Activated CD4-positive, alpha-beta T cell treated with anti-CD3 and anti-CD28 coated beads, Interleukin-2, amount 10 ng/mL, durations not matched to agents 7 days and 5 days (primary cell): ENCODE measurements around the gene TMEM132C. TPM values are rescaled to one million over a fixed set of nuclear protein-coding genes. Genes with fewer than 3 reads are reported as not detected.

ENCODE experiments used
- CTCF ChIA-PET: fragments of 350-600 bp; sonication (Branson Sonifier 250); formaldehyde crosslinking; loops from one replicate; lab custom pipeline; 2021; ENCODE audit warnings: antibody characterized with exemption; lab: Charles Lee
- POLR2A ChIA-PET: fragments of 350-600 bp; sonication (Branson Sonifier 250); formaldehyde crosslinking; loops from one replicate; lab custom pipeline; 2021; ENCODE audit warnings: antibody characterized with exemption; lab: Charles Lee
- DNase-seq: peaks from one replicate; pipeline ENCODE4 v3.0.0-alpha.2; 2020
- H3K27ac Mint-ChIP-seq: one replicate; pipeline ENCODE4 v1.8.0; 2021; ENCODE audit warnings: mild to moderate bottlenecking, moderate library complexity, mixed read lengths
- H3K27me3 Mint-ChIP-seq: one replicate; pipeline ENCODE4 v1.8.0; 2021; ENCODE audit warnings: mixed read lengths
- H3K36me3 Mint-ChIP-seq: one replicate; pipeline ENCODE4 v1.8.0; 2021; ENCODE audit warnings: low read depth, mixed read lengths
- H3K4me1 Mint-ChIP-seq: one replicate; pipeline ENCODE4 v1.8.0; 2021; ENCODE audit warnings: mixed read lengths
- H3K4me3 Mint-ChIP-seq: one replicate; pipeline ENCODE4 v1.8.0; 2021; ENCODE audit warnings: mild to moderate bottlenecking, moderate library complexity, mixed read lengths
- H3K9me3 Mint-ChIP-seq: one replicate; pipeline ENCODE4 v1.8.0; 2021; ENCODE audit warnings: mixed read lengths
- total RNA-seq, 2 experiments: library from RNA; stranded (reverse); gene quantifications; one replicate each; pipeline ENCODE4 v1.2.3, GENCODE V29; 2021

Gene TMEM132C
- total RNA-seq, 2 experiments from 2014 or later, result not detected

DNA sequence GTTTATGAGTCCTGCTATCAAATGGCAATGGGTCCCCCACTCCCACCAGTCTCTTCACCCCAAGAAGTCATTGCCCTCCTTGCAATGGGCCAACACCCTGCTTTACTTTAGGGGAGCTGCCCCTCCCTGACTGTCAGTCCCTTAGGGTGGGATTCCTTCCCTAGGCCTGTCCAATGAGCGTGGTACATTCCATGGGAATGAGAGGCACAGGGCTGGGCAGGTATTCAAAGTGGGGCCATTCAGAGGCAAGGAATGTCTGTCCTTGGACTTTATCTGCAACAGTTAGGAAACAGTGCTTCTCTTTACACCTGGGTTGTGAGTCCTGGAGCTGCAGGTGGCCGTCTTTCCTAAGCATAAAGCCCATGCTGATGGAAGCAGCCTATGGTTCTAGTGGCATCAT is 40.8 kb downstream of the TMEM132C start:
- Mint-ChIP-seq H3K27me3 (no peaks in the 10 kb centered on the region), H3K36me3 (no peaks in the 10 kb centered on the region), H3K9me3 (peaks cover 6% of the 10 kb centered on the region), H3K4me3 (no peak overlapping the region), H3K27ac (no peak overlapping the region), H3K4me1 (no peaks in the 10 kb centered on the region)
- ChIA-PET POLR2A (no interaction called here), CTCF (no interaction called here)
- DNase-seq, result no peak

DNA sequence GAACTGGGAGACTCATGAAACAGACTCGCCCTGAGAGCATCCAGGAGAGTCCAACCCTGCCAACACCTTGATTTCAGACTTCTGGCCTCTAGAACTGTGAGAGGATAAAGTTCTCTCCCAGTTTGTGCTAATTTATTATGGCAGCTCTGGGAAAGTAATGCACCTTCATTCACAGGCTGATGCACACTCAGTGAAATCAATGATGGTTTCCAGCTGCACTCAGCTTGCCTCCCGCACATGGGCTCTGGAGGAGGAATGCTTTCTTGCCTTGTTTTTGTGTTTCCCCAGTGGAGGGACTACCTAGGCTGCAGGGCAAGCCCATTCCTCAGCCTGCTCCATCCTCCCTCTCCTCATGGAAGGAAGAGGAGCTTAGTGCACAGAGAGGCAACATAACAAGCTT is 45.7 kb downstream of the TMEM132C start:
- H3K4me3 Mint-ChIP-seq, result no peak overlapping the region
- no peaks in the 10 kb centered on the region for H3K27me3 Mint-ChIP-seq
- H3K9me3 Mint-ChIP-seq, result peaks cover 4% of the 10 kb centered on the region
- CTCF ChIA-PET, result no interaction called here
- POLR2A ChIA-PET, result no interaction called here
- H3K36me3 Mint-ChIP-seq, result no peaks in the 10 kb centered on the region
- H3K4me1 Mint-ChIP-seq, result no peaks in the 10 kb centered on the region
- no peak for DNase-seq
- H3K27ac Mint-ChIP-seq, result no peak overlapping the region

DNA sequence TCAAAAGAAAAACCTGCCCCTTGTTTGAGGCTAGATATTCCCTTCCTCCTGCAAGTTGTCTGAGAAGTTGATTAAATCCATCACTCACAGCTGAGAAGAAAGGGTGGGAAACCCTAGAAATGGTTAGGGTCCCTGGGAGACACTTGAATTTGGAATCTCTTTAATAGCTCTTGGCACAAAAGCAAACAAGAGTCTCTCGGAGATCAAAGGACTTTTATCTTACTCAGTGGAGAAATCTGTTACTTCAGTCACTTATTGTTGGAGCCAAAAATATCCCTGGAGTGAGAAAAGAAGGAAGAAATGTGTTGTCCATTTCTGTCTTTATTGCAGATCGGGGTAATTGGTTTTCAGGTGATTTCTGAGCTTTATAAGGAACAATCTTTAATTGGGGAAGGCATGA is 47.0 kb downstream of the TMEM132C start:
- Mint-ChIP-seq H3K4me1 (no peaks in the 10 kb centered on the region), H3K9me3 (peaks cover 4% of the 10 kb centered on the region)

DNA sequence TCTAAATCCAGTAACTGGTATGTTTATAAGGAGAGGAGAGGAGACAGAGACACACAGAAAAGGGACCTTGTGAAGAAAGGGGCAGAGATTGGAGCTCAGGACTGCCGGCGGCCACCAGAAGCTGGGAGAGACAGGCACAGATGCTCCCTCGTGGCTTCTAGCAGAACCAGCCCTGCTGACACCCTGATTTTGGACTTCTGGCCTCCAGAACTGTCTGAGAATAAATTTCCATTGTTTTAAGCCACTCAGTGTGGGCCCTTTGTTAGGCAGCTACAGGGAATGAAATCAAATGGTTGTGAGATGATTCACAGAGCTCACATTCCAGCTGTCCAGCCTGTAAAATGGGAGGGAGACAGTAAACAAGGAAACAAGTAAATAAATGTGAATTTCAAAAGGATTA is 47.6 kb downstream of the TMEM132C start:
- H3K4me1 Mint-ChIP-seq, result no peaks in the 10 kb centered on the region
- ChIA-PET POLR2A (no interaction called here), CTCF (no interaction called here)
- H3K4me3 Mint-ChIP-seq, result no peak overlapping the region
- no peaks in the 10 kb centered on the region for H3K36me3 Mint-ChIP-seq
- H3K9me3 Mint-ChIP-seq, result peaks cover 4% of the 10 kb centered on the region
- no peak overlapping the region for H3K27ac Mint-ChIP-seq
- DNase-seq, result no peak
- H3K27me3 Mint-ChIP-seq, result no peaks in the 10 kb centered on the region

More for the DNA sequence above, 47.0 kb downstream of the TMEM132C start:
- no peak overlapping the region for H3K27ac Mint-ChIP-seq
- no peaks in the 10 kb centered on the region for H3K36me3 Mint-ChIP-seq
- H3K27me3 Mint-ChIP-seq, result no peaks in the 10 kb centered on the region
- POLR2A ChIA-PET, result no interaction called here
- CTCF ChIA-PET, result no interaction called here
- no peak for DNase-seq
- no peak overlapping the region for H3K4me3 Mint-ChIP-seq

DNA sequence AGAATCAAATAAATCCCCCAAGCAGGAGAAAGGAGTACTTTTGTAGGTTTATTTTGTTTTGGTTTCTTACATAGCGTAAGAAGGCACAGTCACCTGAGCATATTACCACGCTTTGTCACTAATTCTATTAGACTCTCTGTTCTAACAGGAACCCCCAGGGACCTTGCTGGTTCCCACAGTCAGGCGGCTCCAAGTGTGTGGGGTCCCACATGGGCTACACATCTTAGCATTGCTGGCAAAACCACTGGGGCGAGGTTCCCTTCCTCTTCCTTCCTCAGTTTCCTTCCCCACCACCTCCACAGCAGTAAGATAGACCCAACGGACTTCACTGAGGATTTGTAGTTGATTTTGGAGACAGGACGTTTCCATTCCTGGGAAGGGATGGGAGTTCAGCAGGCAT is 49.1 kb downstream of the TMEM132C start:
- Mint-ChIP-seq H3K27me3 (no peaks in the 10 kb centered on the region), H3K36me3 (no peaks in the 10 kb centered on the region), H3K9me3 (peaks cover under 1% of the 10 kb centered on the region), H3K4me3 (no peak overlapping the region), H3K27ac (no peak overlapping the region), H3K4me1 (no peaks in the 10 kb centered on the region)
- ChIA-PET CTCF (no interaction called here), POLR2A (no interaction called here)
- no peak for DNase-seq

DNA sequence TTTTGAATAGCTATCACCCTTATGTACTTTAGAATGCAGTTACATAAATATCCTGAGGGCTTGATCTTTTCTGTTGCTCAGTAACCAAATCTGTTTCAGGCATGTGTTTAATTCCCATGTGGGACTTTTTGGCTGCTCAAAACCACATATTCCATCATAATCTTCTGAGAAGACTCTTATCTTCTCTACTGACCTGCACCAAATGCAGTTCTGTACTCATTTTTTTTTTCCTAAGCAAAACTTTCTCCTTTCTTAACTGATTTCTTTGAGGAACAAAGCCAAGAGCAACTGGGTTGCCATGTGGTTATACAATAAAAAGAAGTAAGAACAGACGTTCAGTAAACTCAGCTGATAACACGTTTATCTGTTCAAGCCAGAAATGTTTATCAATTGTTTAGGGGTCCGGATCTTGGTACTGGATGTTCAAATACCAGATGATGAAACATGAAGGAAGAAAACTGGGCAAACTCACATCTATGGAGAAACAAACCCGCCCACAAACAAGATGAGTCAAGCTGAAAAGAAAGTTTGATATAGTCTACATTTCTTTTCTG is 50.1 kb downstream of the TMEM132C start:
- CTCF ChIA-PET, result no interaction called here
- DNase-seq, result no peak
- Mint-ChIP-seq H3K27me3 (no peaks in the 10 kb centered on the region), H3K4me3 (no peak overlapping the region), H3K9me3 (peaks cover 6% of the 10 kb centered on the region), H3K27ac (no peak overlapping the region), H3K36me3 (no peaks in the 10 kb centered on the region), H3K4me1 (no peaks in the 10 kb centered on the region)
- POLR2A ChIA-PET, result no interaction called here

DNA sequence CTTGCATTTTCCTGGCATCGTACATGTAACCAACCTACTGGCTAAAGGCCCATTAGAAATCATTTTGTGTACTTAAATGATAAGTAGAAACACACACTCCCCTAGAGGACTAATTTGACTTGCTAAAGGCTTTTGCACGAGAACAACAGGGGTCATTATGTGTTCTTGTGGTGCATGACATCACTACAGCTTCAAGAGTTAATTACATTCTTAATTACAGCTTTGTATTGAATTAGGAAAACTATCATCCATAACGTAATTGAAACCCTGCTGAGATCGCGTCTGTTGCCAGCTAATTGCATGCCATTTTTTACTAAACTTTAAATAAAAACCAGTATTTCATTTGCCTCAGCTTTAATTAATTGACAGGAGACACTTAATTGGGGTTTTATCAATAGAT is 51.4 kb downstream of the TMEM132C start:
- Mint-ChIP-seq H3K27me3 (no peaks in the 10 kb centered on the region), H3K4me3 (no peak overlapping the region), H3K27ac (no peak overlapping the region), H3K9me3 (peaks cover 7% of the 10 kb centered on the region), H3K36me3 (no peaks in the 10 kb centered on the region), H3K4me1 (no peaks in the 10 kb centered on the region)
- ChIA-PET POLR2A (no interaction called here), CTCF (interaction anchor here (0.6 kb wide), 1 partner anchor 159 kb away, joined by 3 read pairs; no protein-coding TSS in a partner anchor)
- DNase-seq, result no peak

DNA sequence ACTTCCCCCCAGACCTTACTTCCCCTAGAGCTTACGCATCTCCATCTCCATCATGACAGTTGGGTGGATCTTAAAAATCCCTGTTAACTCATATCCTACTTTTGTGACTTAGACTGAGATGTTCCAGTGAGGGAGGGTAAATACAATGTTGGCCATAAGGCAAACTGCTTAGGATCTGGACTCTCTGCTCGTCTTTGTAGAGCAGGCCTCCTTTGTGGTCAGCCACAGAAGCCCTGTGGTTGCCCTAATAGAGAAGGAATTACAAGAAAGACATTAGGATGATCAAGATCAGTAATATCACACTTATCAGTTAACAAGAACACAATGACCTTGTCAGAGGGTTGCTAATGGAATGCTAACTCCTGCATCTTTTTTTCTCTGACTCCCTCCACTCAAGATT is 52.0 kb downstream of the TMEM132C start:
- peaks cover 7% of the 10 kb centered on the region for H3K9me3 Mint-ChIP-seq
- H3K4me3 Mint-ChIP-seq, result no peak overlapping the region
- ChIA-PET POLR2A (no interaction called here), CTCF (no interaction called here)
- H3K4me1 Mint-ChIP-seq, result no peaks in the 10 kb centered on the region
- no peaks in the 10 kb centered on the region for H3K27me3 Mint-ChIP-seq
- H3K36me3 Mint-ChIP-seq, result no peaks in the 10 kb centered on the region
- H3K27ac Mint-ChIP-seq, result no peak overlapping the region
- no peak for DNase-seq

DNA sequence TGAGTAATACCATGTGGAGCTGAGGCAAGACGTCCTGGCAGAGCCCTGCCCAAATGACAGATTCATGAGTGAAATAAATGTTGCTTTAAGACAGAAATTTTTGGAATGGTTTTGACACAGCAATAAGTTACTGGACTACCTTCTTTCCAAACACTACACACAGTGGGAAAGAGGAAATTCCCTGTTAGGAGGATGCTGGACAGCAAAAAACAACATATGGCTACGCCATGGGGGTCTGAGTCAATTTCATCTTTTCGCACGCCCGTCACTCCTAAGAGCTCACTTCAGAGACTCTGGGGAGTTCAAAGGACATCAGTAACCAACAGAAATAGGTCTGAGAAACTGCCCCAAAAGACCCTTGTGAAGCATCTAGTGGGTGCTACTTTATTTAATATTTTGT is 55.4 kb downstream of the TMEM132C start:
- no peak for DNase-seq
- no peaks in the 10 kb centered on the region for H3K36me3 Mint-ChIP-seq
- H3K4me1 Mint-ChIP-seq, result no peaks in the 10 kb centered on the region
- CTCF ChIA-PET, result no interaction called here
- POLR2A ChIA-PET, result no interaction called here
- H3K27ac Mint-ChIP-seq, result peak overlapping the region; percentile 46
- no peaks in the 10 kb centered on the region for H3K27me3 Mint-ChIP-seq
- no peak overlapping the region for H3K4me3 Mint-ChIP-seq
- peaks cover 7% of the 10 kb centered on the region for H3K9me3 Mint-ChIP-seq

DNA sequence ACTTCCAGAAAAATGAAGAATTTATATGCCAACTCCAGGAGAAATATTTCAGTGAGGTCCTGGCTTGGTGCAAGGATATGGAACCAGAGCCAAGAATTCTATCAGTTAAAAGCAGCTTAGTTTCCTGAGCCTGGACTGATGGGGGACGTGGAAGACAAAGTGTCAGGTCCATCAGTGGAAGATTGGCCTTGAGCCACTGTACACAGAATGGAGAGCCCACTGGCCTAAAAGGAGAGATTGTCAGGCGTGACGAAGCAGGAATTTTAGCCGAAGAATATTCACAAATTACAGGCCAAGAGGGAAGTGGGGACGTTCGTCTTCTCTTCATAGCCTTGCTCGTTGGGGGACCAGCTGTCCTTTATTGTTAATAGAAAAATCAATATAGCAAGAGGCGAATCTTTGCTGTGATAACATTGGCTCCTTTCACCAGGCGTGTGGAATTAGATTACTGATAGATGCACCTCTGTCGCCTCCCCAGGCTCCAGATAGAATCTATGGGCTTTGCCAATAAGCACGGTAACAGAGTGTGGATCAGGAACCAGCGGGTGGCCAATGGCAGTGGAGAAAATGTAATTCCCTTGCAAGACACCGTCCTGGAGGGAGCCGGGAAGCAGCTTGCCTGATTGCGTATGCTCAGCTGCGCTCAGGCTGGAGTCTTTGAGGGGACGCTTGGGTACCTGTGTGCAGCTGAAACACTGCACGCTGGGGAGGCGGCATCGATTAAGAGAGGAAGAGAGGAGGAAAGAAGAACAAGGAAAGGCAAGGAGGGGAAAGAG is 56.4 kb downstream of the TMEM132C start:
- Mint-ChIP-seq H3K4me3 (no peak overlapping the region), H3K4me1 (no peaks in the 10 kb centered on the region), H3K27me3 (no peaks in the 10 kb centered on the region), H3K27ac (no peak overlapping the region), H3K36me3 (no peaks in the 10 kb centered on the region), H3K9me3 (peaks cover 7% of the 10 kb centered on the region)
- POLR2A ChIA-PET, result no interaction called here
- no peak for DNase-seq
- CTCF ChIA-PET, result no interaction called here

DNA sequence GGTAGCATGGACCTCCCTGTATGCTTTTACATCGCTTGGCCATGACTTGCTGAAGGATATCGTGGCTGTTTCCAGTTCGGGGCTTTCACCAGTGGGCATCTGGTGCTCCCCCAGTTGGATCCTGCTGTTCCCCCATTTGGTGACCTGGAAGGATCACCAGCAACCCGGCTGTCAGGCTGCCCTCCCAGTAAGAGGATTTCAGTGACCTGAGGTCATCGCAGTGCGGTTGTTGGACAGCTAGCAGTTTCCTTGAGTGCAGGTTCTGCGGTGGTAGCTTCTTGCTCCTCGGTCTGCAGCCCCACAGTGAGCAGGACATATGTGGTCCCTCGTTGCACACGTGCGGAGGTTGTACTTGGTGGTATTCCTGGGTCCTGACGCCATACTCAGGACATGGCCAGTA is 58.7 kb downstream of the TMEM132C start:
- DNase-seq, result no peak
- CTCF ChIA-PET, result no interaction called here
- peaks cover 7% of the 10 kb centered on the region for H3K9me3 Mint-ChIP-seq
- H3K4me1 Mint-ChIP-seq, result no peaks in the 10 kb centered on the region
- no peaks in the 10 kb centered on the region for H3K27me3 Mint-ChIP-seq
- H3K4me3 Mint-ChIP-seq, result no peak overlapping the region
- POLR2A ChIA-PET, result no interaction called here
- H3K27ac Mint-ChIP-seq, result no peak overlapping the region
- no peaks in the 10 kb centered on the region for H3K36me3 Mint-ChIP-seq

DNA sequence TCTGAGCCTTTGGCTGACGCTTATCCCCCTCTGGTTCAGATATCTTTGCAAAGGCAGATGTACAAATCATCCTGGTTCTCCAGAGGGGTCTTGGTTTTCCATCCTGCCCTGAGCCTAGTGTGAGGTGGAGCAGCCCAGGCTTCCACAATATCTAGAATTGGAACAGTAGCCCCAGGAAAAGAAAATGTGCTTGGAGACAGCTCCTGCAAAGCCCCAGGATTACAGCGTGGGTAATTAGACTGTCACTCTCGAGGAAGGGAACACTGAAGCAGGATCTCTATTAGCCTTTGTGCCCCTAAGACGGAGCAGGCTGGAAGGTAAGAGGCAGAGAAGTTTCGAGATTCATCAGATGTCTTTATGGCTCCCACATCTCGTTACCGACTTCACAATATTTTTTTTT is 59.4 kb downstream of the TMEM132C start:
- Mint-ChIP-seq H3K9me3 (peaks cover 6% of the 10 kb centered on the region), H3K36me3 (no peaks in the 10 kb centered on the region), H3K4me1 (no peaks in the 10 kb centered on the region), H3K27me3 (no peaks in the 10 kb centered on the region), H3K27ac (no peak overlapping the region), H3K4me3 (no peak overlapping the region)
- CTCF ChIA-PET, result no interaction called here
- POLR2A ChIA-PET, result no interaction called here
- no peak for DNase-seq

DNA sequence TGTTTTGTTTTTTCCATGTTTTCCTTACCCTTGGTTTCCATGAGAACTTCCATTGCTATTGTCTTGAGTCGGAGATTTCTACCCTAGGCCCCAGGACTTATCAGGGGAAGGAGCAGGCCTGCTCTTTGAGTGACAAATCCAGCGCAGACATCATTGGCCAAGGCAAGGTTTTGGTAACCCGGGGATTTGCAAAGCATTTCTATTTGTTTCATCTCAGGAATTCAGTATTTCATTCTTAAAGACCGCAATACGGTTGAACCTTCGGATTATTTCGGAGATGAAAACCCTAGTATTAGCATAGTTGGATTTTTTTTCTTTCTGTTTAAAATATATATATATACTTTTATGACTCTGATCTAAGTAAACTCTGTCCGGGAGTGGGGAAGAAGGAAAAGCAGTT is 62.0 kb downstream of the TMEM132C start:
- Mint-ChIP-seq H3K36me3 (no peaks in the 10 kb centered on the region), H3K4me1 (no peaks in the 10 kb centered on the region), H3K27ac (no peak overlapping the region), H3K4me3 (no peak overlapping the region), H3K9me3 (peaks cover 2% of the 10 kb centered on the region), H3K27me3 (no peaks in the 10 kb centered on the region)
- POLR2A ChIA-PET, result no interaction called here
- no peak for DNase-seq
- CTCF ChIA-PET, result interaction anchor here (0.6 kb wide), 1 partner anchor 1419 kb away, joined by 3 read pairs; no protein-coding TSS in a partner anchor
